ENCODE results near the gene ADNP2. TPM values are rescaled to one million over a fixed set of nuclear protein-coding genes. Genes with fewer than 3 reads are reported as not detected.
A peak's percentile ranks its signal among the peaks of the same experiment; 100 is the strongest.

ADNP2 gene
- total and polyA plus RNA-seq, 2 of the 13 experiments (the other 11 are each of a cell fraction or from before 2014, with no cell fraction given) = 10.8 to 25.5 TPM

- TF ChIP-seq PHF20 (CRISPR knock-in tag; IDR thresholded peaks at IDR 0.05) (peak; percentile 45; the same call in 1 of the 2 replicates), SPEN (CRISPR knock-in tag; IDR thresholded peaks at IDR 0.05; ENCODE audit: low read depth) (no peak), NONO (IDR thresholded peaks at IDR 0.05) (no peak), NONO (CRISPR knock-in tag; conservative IDR thresholded peaks at IDR 0.05) (no peak), MNT (IDR thresholded peaks at IDR 0.05) (peak; percentile 95), SAP130 (CRISPR knock-in tag; IDR thresholded peaks at IDR 0.05; ENCODE audit: low read depth) (peak; percentile 53; the same call in 1 of the 2 replicates), ZMYM2 (CRISPR knock-in tag; IDR thresholded peaks at IDR 0.05) (no peak), ATF7 (IDR thresholded peaks at IDR 0.05) (peak; percentile 100), ATF7 (CRISPR knock-in tag; IDR thresholded peaks at IDR 0.05) (peak; percentile 88), KLF9 (CRISPR knock-in tag; IDR thresholded peaks at IDR 0.05; ENCODE audit: low read depth) (no peak), TFE3 (CRISPR knock-in tag; IDR thresholded peaks at IDR 0.05) (peak; percentile 81; the same call in 1 of the 2 replicates), NR2C2 (CRISPR knock-in tag; IDR thresholded peaks at IDR 0.05; ENCODE audit: borderline replicate concordance) (no peak), ELF4 (CRISPR knock-in tag; IDR thresholded peaks at IDR 0.05; ENCODE audit: borderline replicate concordance) (no peak), SUZ12 (IDR thresholded peaks at IDR 0.05; ENCODE audit: low read depth, low read length) (no peak), ZNF644 (CRISPR knock-in tag; IDR thresholded peaks at IDR 0.05; ENCODE audit: low read depth) (peak; percentile 61; the same call in 1 of the 2 replicates), MEIS2 (CRISPR knock-in tag; IDR thresholded peaks at IDR 0.05) (no peak), YY1 (IDR thresholded peaks at IDR 0.05; ENCODE audit: insufficient read depth, insufficient replicate concordance, low read depth, low read length) (peak; percentile 91), CREM (IDR thresholded peaks at IDR 0.05) (peak; percentile 95), CREM (CRISPR knock-in tag; IDR thresholded peaks at IDR 0.05) (no peak; the same call in 1 of the 2 replicates), CBX1 (IDR thresholded peaks at IDR 0.05; ENCODE audit: low read depth) (no peak), ZBTB43 (CRISPR knock-in tag; conservative IDR thresholded peaks at IDR 0.05) (no peak), KLF16 (CRISPR knock-in tag; IDR thresholded peaks at IDR 0.05) (peak in 1 of 2 experiments; percentile 40; a peak in 1 of 4 replicates), ZNF138 (CRISPR knock-in tag; IDR thresholded peaks at IDR 0.05; ENCODE audit: low read depth) (no peak), ZNF777 (CRISPR knock-in tag; IDR thresholded peaks at IDR 0.05) (0 out of 2 replicates have a peak, but pooled peaks have one; percentile 32), RARG (CRISPR knock-in tag; IDR thresholded peaks at IDR 0.05; ENCODE audit: low read depth) (no peak), CEBPG (CRISPR knock-in tag; IDR thresholded peaks at IDR 0.05) (peak; percentile 12; the same call in 1 of the 2 replicates), ETV5 (CRISPR knock-in tag; IDR thresholded peaks at IDR 0.05; ENCODE audit: borderline replicate concordance) (0 out of 2 replicates have a peak, but pooled peaks have one; percentile 24), YEATS2 (CRISPR knock-in tag; IDR thresholded peaks at IDR 0.05; ENCODE audit: borderline replicate concordance) (peak; percentile 62; the same call in 1 of the 2 replicates), POGZ (CRISPR knock-in tag; IDR thresholded peaks at IDR 0.05) (peak; percentile 69)
Measured at GRCh38 chr18:80108739-80109675, at the start of gene ADNP2 (continued).
